Measurements from ENCODE around the gene EPHX1. TPM values are rescaled to one million over a fixed set of nuclear protein-coding genes. Genes with fewer than 3 reads are reported as not detected.
"Not testable (repeated sequence)": the region's sequence is repeated elsewhere in the genome, so short reads cannot be mapped to it uniquely, and the experiment has no call there.

EPHX1 gene
- total and polyA plus RNA-seq, 2 donors from 2014 or later: 78.6 to 178 TPM

DNA sequence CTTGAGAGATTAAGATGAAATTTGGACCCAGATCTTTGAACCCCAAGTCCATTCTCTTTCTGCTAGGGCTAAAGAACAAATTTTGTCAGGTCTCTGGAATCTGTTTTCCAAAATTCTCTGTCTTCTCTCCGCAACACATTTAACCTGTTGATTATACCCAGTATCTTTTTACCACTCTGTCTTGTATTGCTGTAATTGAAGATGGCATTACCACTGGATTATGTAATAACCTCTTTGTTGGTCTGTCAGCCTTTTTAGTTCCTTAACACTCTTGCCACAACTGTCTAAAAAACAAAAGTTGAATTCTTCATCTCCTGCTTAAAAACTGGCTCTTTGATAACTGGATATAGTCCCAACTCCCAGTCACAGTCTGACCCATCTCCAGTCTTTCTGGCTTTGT is 29.3 kb upstream of the EPHX1 start:
- no peaks in the 10 kb centered on the region for H3K9me3 ChIP-seq (ENCODE audit: control insufficient read depth in 2 of 3, insufficient read depth in 1 of 3, low read length in 3 of 3)
- H3K27me3 ChIP-seq (ENCODE audit: control insufficient read depth, insufficient read depth, low read length): no peaks in the 10 kb centered on the region
- DNase-seq: no peak
- H3K27ac ChIP-seq (ENCODE audit: low read depth in 2 of 2, low read length in 2 of 2): no peak overlapping the region
- H3K4me3 ChIP-seq (ENCODE audit: low read length in 3 of 3): no peak overlapping the region
- peaks cover 0 to 1% (median 0%) of the 10 kb centered on the region in 3 donors for H3K36me3 ChIP-seq (ENCODE audit: control insufficient read depth in 2 of 3, insufficient read depth in 3 of 3, low read length in 3 of 3)
- no peak overlapping the region for H3K9ac ChIP-seq (ENCODE audit: low read length in 3 of 3)
- TF ChIP-seq CTCF (IDR thresholded peaks at IDR 0.05; ENCODE audit: borderline replicate concordance, extremely low read depth, insufficient read depth): no peak
- no peak for FAIRE-seq
- intact Hi-C loops (cut with DNase I): no loop called here
- peaks cover 0 to 12% (median 5%) of the 10 kb centered on the region in 3 donors for H3K4me1 ChIP-seq (ENCODE audit: control insufficient read depth in 2 of 3, insufficient read depth in 2 of 3, low read depth in 1 of 3, low read length in 3 of 3)

- H3K9ac ChIP-seq (ENCODE audit: low read length in 3 of 3); H3K4me1 ChIP-seq (ENCODE audit: control insufficient read depth in 2 of 3, insufficient read depth in 2 of 3, low read depth in 1 of 3, low read length in 3 of 3); intact Hi-C loops (cut with DNase I): not testable (repeated sequence)
Observed at GRCh38 chr1:225789142-225789541, 20.8 kb upstream of the EPHX1 start.

DNA sequence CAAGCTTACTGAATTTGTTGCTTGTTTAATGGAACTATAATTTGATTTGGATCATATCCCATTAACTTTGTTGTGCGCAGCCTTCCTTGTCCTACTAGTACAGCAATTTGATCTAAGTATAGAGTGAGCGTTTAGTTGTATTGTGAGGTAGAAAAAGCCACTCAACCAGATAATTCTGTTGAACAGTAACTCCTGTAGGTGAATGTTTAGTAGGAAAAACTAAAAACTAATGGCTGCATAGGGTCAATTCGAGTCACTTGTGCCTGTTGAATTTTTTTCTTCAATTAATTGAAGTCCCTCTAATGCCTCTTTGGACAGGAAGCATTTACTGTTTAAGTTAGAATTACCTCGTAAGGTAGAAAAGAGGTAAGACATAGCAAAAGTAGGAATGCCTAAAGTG is 15.0 kb upstream of the EPHX1 start:
- no peak for FAIRE-seq
- intact Hi-C loops (cut with DNase I): no loop called here
- no peaks in the 10 kb centered on the region for H3K27me3 ChIP-seq (ENCODE audit: control insufficient read depth, insufficient read depth, low read length)

More at GRCh38 chr1:225789142-225789541, 20.8 kb upstream of the EPHX1 start:
- peaks cover 11 to 34% (median 19%) of the 10 kb centered on the region in 3 donors for H3K36me3 ChIP-seq (ENCODE audit: control insufficient read depth in 2 of 3, insufficient read depth in 3 of 3, low read length in 3 of 3)
- H3K9me3 ChIP-seq (ENCODE audit: control insufficient read depth in 2 of 3, insufficient read depth in 1 of 3, low read length in 3 of 3); H3K27ac ChIP-seq (ENCODE audit: low read depth in 2 of 2, low read length in 2 of 2); FAIRE-seq; H3K4me3 ChIP-seq (ENCODE audit: low read length in 3 of 3); H3K27me3 ChIP-seq (ENCODE audit: control insufficient read depth, insufficient read depth, low read length); DNase-seq: not testable (repeated sequence)

GRCh38 chr1:225796097-225796496 is 13.8 kb upstream of the EPHX1 start:
- H3K27ac ChIP-seq (ENCODE audit: low read depth in 2 of 2, low read length in 2 of 2); DNase-seq; H3K9ac ChIP-seq (ENCODE audit: low read length in 3 of 3); H3K4me1 ChIP-seq (ENCODE audit: control insufficient read depth in 2 of 3, insufficient read depth in 2 of 3, low read depth in 1 of 3, low read length in 3 of 3); intact Hi-C loops (cut with DNase I); H3K27me3 ChIP-seq (ENCODE audit: control insufficient read depth, insufficient read depth, low read length); H3K4me3 ChIP-seq (ENCODE audit: low read length in 3 of 3); FAIRE-seq; H3K36me3 ChIP-seq (ENCODE audit: control insufficient read depth in 2 of 3, insufficient read depth in 3 of 3, low read length in 3 of 3): not testable (repeated sequence)
- H3K9me3 ChIP-seq (ENCODE audit: control insufficient read depth in 2 of 3, insufficient read depth in 1 of 3, low read length in 3 of 3): peaks cover 0 to 10% (median 1%) of the 10 kb centered on the region in 3 donors

More for the DNA sequence above, 15.0 kb upstream of the EPHX1 start:
- H3K9ac ChIP-seq (ENCODE audit: low read length in 3 of 3): no peak overlapping the region
- no peak for DNase-seq
- peaks cover 2 to 8% (median 6%) of the 10 kb centered on the region in 3 donors for H3K36me3 ChIP-seq (ENCODE audit: control insufficient read depth in 2 of 3, insufficient read depth in 3 of 3, low read length in 3 of 3)
- peaks cover 0 to 10% (median 1%) of the 10 kb centered on the region in 3 donors for H3K9me3 ChIP-seq (ENCODE audit: control insufficient read depth in 2 of 3, insufficient read depth in 1 of 3, low read length in 3 of 3)
- no peak overlapping the region for H3K4me3 ChIP-seq (ENCODE audit: low read length in 3 of 3)
- no peak overlapping the region for H3K27ac ChIP-seq (ENCODE audit: low read depth in 2 of 2, low read length in 2 of 2)
- H3K4me1 ChIP-seq (ENCODE audit: control insufficient read depth in 2 of 3, insufficient read depth in 2 of 3, low read depth in 1 of 3, low read length in 3 of 3): no peaks in the 10 kb centered on the region
- no peak for TF ChIP-seq CTCF (IDR thresholded peaks at IDR 0.05; ENCODE audit: borderline replicate concordance, extremely low read depth, insufficient read depth)

- H3K4me3 ChIP-seq (ENCODE audit: low read length in 3 of 3); FAIRE-seq; intact Hi-C loops (cut with DNase I): not testable (repeated sequence)
Observed at GRCh38 chr1:225801146-225801545, 8.8 kb upstream of the EPHX1 start.

More at GRCh38 chr1:225801146-225801545, 8.8 kb upstream of the EPHX1 start:
- H3K27ac ChIP-seq (ENCODE audit: low read depth in 2 of 2, low read length in 2 of 2); H3K27me3 ChIP-seq (ENCODE audit: control insufficient read depth, insufficient read depth, low read length); DNase-seq; H3K36me3 ChIP-seq (ENCODE audit: control insufficient read depth in 2 of 3, insufficient read depth in 3 of 3, low read length in 3 of 3); H3K4me1 ChIP-seq (ENCODE audit: control insufficient read depth in 2 of 3, insufficient read depth in 2 of 3, low read depth in 1 of 3, low read length in 3 of 3); H3K9ac ChIP-seq (ENCODE audit: low read length in 3 of 3); H3K9me3 ChIP-seq (ENCODE audit: control insufficient read depth in 2 of 3, insufficient read depth in 1 of 3, low read length in 3 of 3): not testable (repeated sequence)

Measured in kidney (tissue), 14 donors.